ENCODE data around the gene B3GALT4. TPM values are rescaled to one million over a fixed set of nuclear protein-coding genes. Genes with fewer than 3 reads are reported as not detected.

B3GALT4 gene
- total and polyA plus RNA-seq, 10 donors, result 11.5 to 31.6 (median 24.0) TPM

DNA sequence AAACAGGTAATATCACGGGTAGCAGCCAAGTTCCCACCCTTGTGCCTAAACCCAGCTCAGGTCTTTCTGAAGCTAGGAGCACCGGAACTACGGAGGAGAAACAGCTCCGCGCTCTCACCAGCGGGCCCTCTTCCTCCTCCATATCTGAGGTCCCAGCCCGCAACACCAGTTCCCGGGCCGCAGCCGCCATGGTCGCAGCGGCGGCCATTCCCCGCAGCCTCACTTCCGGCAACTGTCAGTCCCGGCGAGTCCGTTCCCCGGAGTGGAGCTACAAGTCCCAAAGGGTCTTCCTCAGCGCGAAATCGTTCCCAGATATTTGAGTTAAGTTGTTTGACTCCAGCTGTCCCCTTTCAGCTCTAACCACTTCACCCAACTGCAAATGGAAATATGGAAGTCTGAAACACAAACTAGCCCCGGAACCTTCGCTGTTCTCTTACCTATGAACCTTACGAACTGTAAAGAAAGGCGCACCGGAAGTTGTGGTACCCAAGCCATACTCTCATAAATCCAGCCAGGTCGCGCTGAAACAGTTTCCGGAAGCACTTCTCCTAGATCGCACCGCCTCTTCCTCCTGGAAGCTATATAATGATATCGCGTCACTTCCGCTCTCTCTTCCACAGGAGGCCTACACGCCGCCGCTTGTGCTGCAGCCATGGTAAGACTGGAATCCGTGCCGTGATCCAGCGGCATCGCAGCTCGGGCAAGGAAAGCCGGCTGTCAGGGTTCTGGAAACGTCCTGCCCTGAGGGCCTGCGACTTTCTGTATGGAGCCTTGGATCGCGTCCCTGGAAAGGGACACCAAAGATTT lies 5.3 kb upstream of the B3GALT4 start, which contains the start of the genes RPS18 and VPS52:
TSS of gene RPS18 (plus strand) at position 608 of the 807 bp plus-strand sequence. CDS start at position 653, 45 bp downstream.
TSS of gene VPS52 (minus strand) at position 409 of the 807 bp plus-strand sequence. CDS start at position 208, 201 bp downstream.
- Histone ChIP-seq H3K4me3 (peak within 1 kb of the TSS; percentile 63 to 94 (median 80)), H3K4me1 (peaks cover 50 to 78% (median 66%) of the 10 kb centered on the region in 6 donors), H3K27ac (peak within 1 kb of the TSS; percentile 91 to 99 (median 96)), H3K9me3 (no peaks in the 10 kb centered on the region), H3K27me3 (replicated peaks in 1 of 7) (no peaks in the 10 kb centered on the region), H3K36me3 (peaks cover 6 to 71% (median 57%) of the 10 kb centered on the region in 6 donors)
- TF ChIP-seq POLR2AphosphoS5 (IDR thresholded peaks at IDR 0.05) (peak; percentile 98 to 100 (median 99)), POLR2A (IDR thresholded peaks at IDR 0.05) (peak; percentile 5 to 93 (median 92))
- TF ChIP-seq, protein P1, sequence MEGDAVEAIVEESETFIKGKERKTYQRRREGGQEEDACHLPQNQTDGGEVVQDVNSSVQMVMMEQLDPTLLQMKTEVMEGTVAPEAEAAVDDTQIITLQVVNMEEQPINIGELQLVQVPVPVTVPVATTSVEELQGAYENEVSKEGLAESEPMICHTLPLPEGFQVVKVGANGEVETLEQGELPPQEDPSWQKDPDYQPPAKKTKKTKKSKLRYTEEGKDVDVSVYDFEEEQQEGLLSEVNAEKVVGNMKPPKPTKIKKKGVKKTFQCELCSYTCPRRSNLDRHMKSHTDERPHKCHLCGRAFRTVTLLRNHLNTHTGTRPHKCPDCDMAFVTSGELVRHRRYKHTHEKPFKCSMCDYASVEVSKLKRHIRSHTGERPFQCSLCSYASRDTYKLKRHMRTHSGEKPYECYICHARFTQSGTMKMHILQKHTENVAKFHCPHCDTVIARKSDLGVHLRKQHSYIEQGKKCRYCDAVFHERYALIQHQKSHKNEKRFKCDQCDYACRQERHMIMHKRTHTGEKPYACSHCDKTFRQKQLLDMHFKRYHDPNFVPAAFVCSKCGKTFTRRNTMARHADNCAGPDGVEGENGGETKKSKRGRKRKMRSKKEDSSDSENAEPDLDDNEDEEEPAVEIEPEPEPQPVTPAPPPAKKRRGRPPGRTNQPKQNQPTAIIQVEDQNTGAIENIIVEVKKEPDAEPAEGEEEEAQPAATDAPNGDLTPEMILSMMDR (IDR thresholded peaks at IDR 0.05 in 8 of 11, conservative IDR thresholded peaks at IDR 0.05 in 3 of 11), result peak in 4 of 11 experiments; percentile 4 to 31 (median 18)
- peak; percentile 94 for DNase-seq
- intact Hi-C loops (cut with DNase I; ENCODE audit: low total_unique reads), result no loop called here
- 0% methylated on average over 33 to 48 of the region's 48 CpGs for WGBS, 5 donors

DNA sequence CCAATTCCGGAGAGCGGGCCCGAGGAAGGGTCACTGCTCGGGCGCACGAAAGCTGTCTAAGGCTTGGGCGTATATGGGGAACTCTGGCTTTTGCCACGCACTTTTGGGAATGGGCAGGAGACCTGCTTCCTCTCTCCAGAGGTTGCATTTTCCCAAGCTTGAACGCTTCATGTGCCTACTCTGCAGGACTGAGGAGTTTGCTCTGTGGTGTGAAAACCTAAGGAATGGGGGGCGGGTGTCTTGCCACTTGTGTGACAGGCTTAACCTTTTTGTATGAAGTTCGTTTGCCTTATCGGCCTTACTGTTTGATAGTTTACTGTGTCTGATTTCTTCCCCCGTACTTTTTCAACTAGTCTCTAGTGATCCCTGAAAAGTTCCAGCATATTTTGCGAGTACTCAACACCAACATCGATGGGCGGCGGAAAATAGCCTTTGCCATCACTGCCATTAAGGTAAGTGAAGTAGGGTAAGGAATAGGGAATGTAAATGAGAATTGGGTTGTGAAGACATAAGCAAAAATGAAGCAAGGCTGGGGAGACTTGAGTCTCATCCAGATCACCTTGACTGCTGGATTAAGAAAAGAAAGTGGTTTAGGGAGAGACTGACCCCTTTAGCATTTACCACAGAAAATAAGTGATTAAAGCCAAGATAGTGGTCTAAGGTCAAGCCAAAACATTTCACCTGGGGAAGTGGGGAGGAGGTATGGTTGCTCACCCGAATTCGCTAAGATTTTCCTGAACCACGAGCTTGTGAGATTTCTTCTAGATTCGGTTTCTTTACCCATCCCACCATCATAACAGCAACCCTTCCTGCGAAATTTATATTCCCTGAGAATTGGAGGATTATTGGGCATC lies 4.4 kb upstream of the B3GALT4 start:
- TF ChIP-seq POLR2AphosphoS5 (IDR thresholded peaks at IDR 0.05) (no peak), POLR2A (IDR thresholded peaks at IDR 0.05) (no peak)
- TF ChIP-seq, protein P1 (IDR thresholded peaks at IDR 0.05 in 8 of 11, conservative IDR thresholded peaks at IDR 0.05 in 3 of 11), result no peak
- Histone ChIP-seq H3K27me3 (replicated peaks in 1 of 7) (no peaks in the 10 kb centered on the region), H3K9me3 (no peaks in the 10 kb centered on the region), H3K36me3 (peaks cover 6 to 63% (median 49%) of the 10 kb centered on the region in 6 donors), H3K4me3 (peak overlapping the region; percentile 63 to 94 (median 80)), H3K27ac (peak overlapping the region; percentile 91 to 99 (median 96)), H3K4me1 (peaks cover 51 to 83% (median 71%) of the 10 kb centered on the region in 6 donors)
- no peak for DNase-seq
- 8 to 11% (median 10%) methylated on average over 22 of the region's 22 CpGs for WGBS, 5 donors
- intact Hi-C loops (cut with DNase I; ENCODE audit: low total_unique reads), result no loop called here

DNA sequence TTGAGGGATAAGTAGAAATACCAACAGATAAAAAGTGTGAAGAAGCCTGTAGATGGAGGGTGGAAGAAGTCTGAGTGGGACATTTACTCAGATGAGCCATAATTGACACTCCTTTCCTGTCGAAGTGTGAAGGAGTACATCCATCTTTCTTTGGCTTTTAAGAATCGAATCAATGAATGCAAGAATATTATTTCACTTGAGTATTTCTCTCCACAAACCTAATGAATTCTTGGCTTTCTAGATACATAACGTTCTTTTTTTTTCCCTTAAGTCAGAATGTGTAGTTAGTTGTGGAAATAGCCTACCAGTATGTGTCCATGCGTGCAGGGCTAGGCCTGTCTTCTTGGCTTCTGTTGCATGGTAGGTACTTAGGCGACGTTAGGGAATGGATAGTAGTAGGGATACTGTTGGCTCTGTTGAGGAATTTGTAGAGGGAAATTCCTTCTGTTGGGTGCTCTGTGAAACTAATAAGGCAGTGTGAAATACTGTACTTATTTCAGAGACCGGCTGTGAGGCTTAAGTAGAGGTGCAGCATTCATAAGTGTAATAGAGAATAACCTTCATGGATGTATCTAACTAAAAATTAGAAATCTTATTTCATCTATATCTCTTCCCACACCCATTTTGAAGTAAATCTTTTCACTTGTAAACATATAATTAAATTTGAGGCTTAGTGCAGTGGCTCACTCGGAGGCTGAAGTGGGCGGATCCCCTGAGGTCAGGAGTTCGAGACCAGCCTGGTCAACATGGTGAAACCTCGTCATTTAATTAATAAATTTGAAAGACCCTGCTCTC lies 3.6 kb upstream of the B3GALT4 start:
- Histone ChIP-seq H3K4me3 (peak overlapping the region; percentile 63 to 94 (median 80)), H3K27me3 (replicated peaks in 1 of 7) (no peaks in the 10 kb centered on the region), H3K27ac (peak overlapping the region in 6 of 8 donors; percentile 91 to 99 (median 96)), H3K36me3 (peaks cover 3 to 58% (median 40%) of the 10 kb centered on the region in 6 donors), H3K9me3 (no peaks in the 10 kb centered on the region), H3K4me1 (peaks cover 57 to 90% (median 79%) of the 10 kb centered on the region in 6 donors)
- 45 to 67% (median 53%) methylated on average over 11 of the region's 11 CpGs for WGBS, 5 donors
- TF ChIP-seq POLR2A (IDR thresholded peaks at IDR 0.05) (no peak), POLR2AphosphoS5 (IDR thresholded peaks at IDR 0.05) (no peak)
- TF ChIP-seq, protein P1 (IDR thresholded peaks at IDR 0.05 in 8 of 11, conservative IDR thresholded peaks at IDR 0.05 in 3 of 11), result no peak
- intact Hi-C loops (cut with DNase I; ENCODE audit: low total_unique reads), result no loop called here
- DNase-seq, result no peak

All from spleen (tissue), 11 donors.